Dendritic cell treated with granulocyte-macrophage colony-stimulating factor and Interleukin-4, amounts not matched to agents 40 ng/mL and 50 ng/mL, for 4 days (primary cell): ENCODE data around the gene NHLH1.

Experiments
- H3K27ac Mint-ChIP-seq: one replicate; pipeline ENCODE4 v1.8.0; 2022; ENCODE audit warnings: mild to moderate bottlenecking, mixed read lengths
- H3K27me3 Mint-ChIP-seq: one replicate; pipeline ENCODE4 v1.8.0; 2022; ENCODE audit warnings: mild to moderate bottlenecking, mixed read lengths
- H3K36me3 Mint-ChIP-seq: one replicate; pipeline ENCODE4 v1.8.0; 2022; ENCODE audit warnings: low read depth, mixed read lengths
- H3K4me1 Mint-ChIP-seq: one replicate; pipeline ENCODE4 v1.8.0; 2022; ENCODE audit warnings: low read depth, mixed read lengths
- H3K4me3 Mint-ChIP-seq: one replicate; pipeline ENCODE4 v1.8.0; 2022; ENCODE audit warnings: mild to moderate bottlenecking, moderate library complexity, mixed read lengths
- H3K9me3 Mint-ChIP-seq: one replicate; pipeline ENCODE4 v1.8.0; 2022; ENCODE audit warnings: mixed read lengths
- intact Hi-C: fragments of 100-400 bp; cut with micrococcal nuclease; formaldehyde crosslinking; loops from one replicate; pipeline ENCODE4 v1.15.0; 2022

Gene NHLH1

GRCh38 chr1:160403244-160403643 is 36.4 kb downstream of the NHLH1 start:
- intact Hi-C loops: no loop called here
- Mint-ChIP-seq H3K36me3 (no peaks in the 10 kb centered on the region), H3K4me1 (peaks cover 34% of the 10 kb centered on the region), H3K4me3 (no peak overlapping the region), H3K9me3 (no peaks in the 10 kb centered on the region), H3K27me3 (peaks cover 45% of the 10 kb centered on the region), H3K27ac (no peak overlapping the region)

DNA sequence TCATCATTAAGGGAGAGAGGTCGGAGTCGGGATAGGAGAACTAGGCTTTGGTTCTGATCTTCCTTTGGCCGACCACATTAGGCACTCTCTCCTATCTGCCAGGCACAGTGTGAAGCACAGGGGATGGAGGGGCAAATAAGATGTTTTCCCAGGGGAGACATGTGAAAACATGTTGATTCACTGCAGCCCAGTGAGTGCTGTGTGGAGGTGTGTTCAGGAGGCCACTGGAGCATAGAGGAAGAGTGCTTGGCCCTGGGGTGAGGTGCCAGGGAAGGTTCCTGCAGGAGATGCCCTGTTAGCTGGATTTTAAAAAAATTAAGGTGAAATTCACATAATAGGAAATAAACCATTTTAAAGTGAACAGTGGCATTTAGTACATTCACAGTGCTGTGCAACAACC is 37.2 kb downstream of the NHLH1 start:
- intact Hi-C loops: no loop called here
- no peak overlapping the region for H3K4me3 Mint-ChIP-seq
- H3K4me1 Mint-ChIP-seq: peaks cover 34% of the 10 kb centered on the region
- no peaks in the 10 kb centered on the region for H3K9me3 Mint-ChIP-seq
- peaks cover 40% of the 10 kb centered on the region for H3K27me3 Mint-ChIP-seq
- no peaks in the 10 kb centered on the region for H3K36me3 Mint-ChIP-seq
- H3K27ac Mint-ChIP-seq: no peak overlapping the region

DNA sequence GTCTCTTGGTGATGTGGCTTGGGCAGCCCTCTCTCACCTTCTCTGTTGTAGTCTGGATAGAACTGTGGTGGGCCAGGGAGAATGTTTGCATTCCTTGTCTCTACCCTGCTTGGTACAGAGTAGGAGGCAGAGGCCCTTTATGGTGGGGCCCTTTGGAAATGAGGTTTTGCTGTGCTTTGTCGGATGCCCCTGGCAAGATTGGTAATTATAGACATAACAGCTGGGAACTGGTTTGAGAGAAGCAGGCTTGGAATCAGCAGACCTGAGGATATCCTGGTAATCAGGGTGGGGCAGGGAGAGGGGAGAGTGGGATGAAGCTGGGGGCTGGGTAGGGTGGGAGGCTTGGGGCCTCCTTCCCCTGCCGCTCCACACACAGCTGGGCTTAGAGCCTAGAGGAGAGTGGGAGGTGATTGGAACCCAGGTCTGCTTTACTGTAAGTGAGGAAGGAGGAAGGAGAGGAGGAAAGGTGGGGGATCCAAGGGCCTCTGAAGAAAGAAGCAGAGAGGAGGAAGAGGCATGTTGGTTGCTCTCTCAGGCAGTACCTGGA is 38.5 kb downstream of the NHLH1 start:
- peaks cover 30% of the 10 kb centered on the region for H3K27me3 Mint-ChIP-seq
- no peak overlapping the region for H3K4me3 Mint-ChIP-seq
- intact Hi-C loops: no loop called here

GRCh38 chr1:160406131-160406968 is 39.5 kb downstream of the NHLH1 start:
- Mint-ChIP-seq H3K27me3 (peaks cover 22% of the 10 kb centered on the region), H3K9me3 (no peaks in the 10 kb centered on the region), H3K4me1 (peaks cover 24% of the 10 kb centered on the region), H3K27ac (no peak overlapping the region), H3K4me3 (no peak overlapping the region), H3K36me3 (no peaks in the 10 kb centered on the region)
- intact Hi-C loops: no loop called here

More for the DNA sequence above, 38.5 kb downstream of the NHLH1 start:
- Mint-ChIP-seq H3K9me3 (no peaks in the 10 kb centered on the region), H3K36me3 (no peaks in the 10 kb centered on the region), H3K4me1 (peaks cover 34% of the 10 kb centered on the region), H3K27ac (no peak overlapping the region)

GRCh38 chr1:160407839-160408801 is 41.2 kb downstream of the NHLH1 start:
- no peak overlapping the region for H3K4me3 Mint-ChIP-seq
- no peaks in the 10 kb centered on the region for H3K9me3 Mint-ChIP-seq
- no peaks in the 10 kb centered on the region for H3K36me3 Mint-ChIP-seq
- intact Hi-C loops: no loop called here
- peaks cover 13% of the 10 kb centered on the region for H3K27me3 Mint-ChIP-seq
- H3K4me1 Mint-ChIP-seq: peaks cover 10% of the 10 kb centered on the region
- no peak overlapping the region for H3K27ac Mint-ChIP-seq

- Mint-ChIP-seq H3K9me3 (no peaks in the 10 kb centered on the region), H3K27ac (no peak overlapping the region), H3K4me3 (no peak overlapping the region), H3K27me3 (peaks cover 10% of the 10 kb centered on the region), H3K4me1 (peaks cover 2% of the 10 kb centered on the region), H3K36me3 (no peaks in the 10 kb centered on the region)
- intact Hi-C loops: no loop called here
Observed at GRCh38 chr1:160408864-160409263, 42.0 kb downstream of the NHLH1 start.

GRCh38 chr1:160409486-160409885 is 42.6 kb downstream of the NHLH1 start:
- no peaks in the 10 kb centered on the region for H3K4me1 Mint-ChIP-seq
- no peak overlapping the region for H3K4me3 Mint-ChIP-seq
- H3K9me3 Mint-ChIP-seq: no peaks in the 10 kb centered on the region
- H3K36me3 Mint-ChIP-seq: no peaks in the 10 kb centered on the region
- intact Hi-C loops: no loop called here
- H3K27ac Mint-ChIP-seq: no peak overlapping the region
- H3K27me3 Mint-ChIP-seq: peaks cover 8% of the 10 kb centered on the region

- H3K9me3 Mint-ChIP-seq: no peaks in the 10 kb centered on the region
Observed at GRCh38 chr1:160410406-160411005, 43.6 kb downstream of the NHLH1 start.

GRCh38 chr1:160411271-160412027 is 44.6 kb downstream of the NHLH1 start:
- Mint-ChIP-seq H3K4me3 (no peak overlapping the region), H3K36me3 (no peaks in the 10 kb centered on the region), H3K27ac (no peak overlapping the region), H3K9me3 (no peaks in the 10 kb centered on the region), H3K4me1 (no peaks in the 10 kb centered on the region), H3K27me3 (peaks cover 9% of the 10 kb centered on the region)
- intact Hi-C loops: no loop called here

More at GRCh38 chr1:160410406-160411005, 43.6 kb downstream of the NHLH1 start:
- H3K36me3 Mint-ChIP-seq: no peaks in the 10 kb centered on the region
- H3K4me1 Mint-ChIP-seq: no peaks in the 10 kb centered on the region
- peaks cover 6% of the 10 kb centered on the region for H3K27me3 Mint-ChIP-seq
- no peak overlapping the region for H3K4me3 Mint-ChIP-seq
- no peak overlapping the region for H3K27ac Mint-ChIP-seq
- intact Hi-C loops: no loop called here

GRCh38 chr1:160412028-160412362 is 45.1 kb downstream of the NHLH1 start:
- Mint-ChIP-seq H3K4me3 (no peak overlapping the region), H3K27me3 (peaks cover 9% of the 10 kb centered on the region), H3K4me1 (no peaks in the 10 kb centered on the region), H3K36me3 (no peaks in the 10 kb centered on the region), H3K9me3 (no peaks in the 10 kb centered on the region), H3K27ac (no peak overlapping the region)
- intact Hi-C loops: no loop called here

GRCh38 chr1:160413716-160414115 is 46.8 kb downstream of the NHLH1 start:
- H3K9me3 Mint-ChIP-seq: no peaks in the 10 kb centered on the region
- H3K36me3 Mint-ChIP-seq: no peaks in the 10 kb centered on the region
- H3K27me3 Mint-ChIP-seq: peaks cover 9% of the 10 kb centered on the region
- H3K4me1 Mint-ChIP-seq: no peaks in the 10 kb centered on the region
- intact Hi-C loops: no loop called here
- no peak overlapping the region for H3K4me3 Mint-ChIP-seq
- H3K27ac Mint-ChIP-seq: peak overlapping the region; percentile 2

DNA sequence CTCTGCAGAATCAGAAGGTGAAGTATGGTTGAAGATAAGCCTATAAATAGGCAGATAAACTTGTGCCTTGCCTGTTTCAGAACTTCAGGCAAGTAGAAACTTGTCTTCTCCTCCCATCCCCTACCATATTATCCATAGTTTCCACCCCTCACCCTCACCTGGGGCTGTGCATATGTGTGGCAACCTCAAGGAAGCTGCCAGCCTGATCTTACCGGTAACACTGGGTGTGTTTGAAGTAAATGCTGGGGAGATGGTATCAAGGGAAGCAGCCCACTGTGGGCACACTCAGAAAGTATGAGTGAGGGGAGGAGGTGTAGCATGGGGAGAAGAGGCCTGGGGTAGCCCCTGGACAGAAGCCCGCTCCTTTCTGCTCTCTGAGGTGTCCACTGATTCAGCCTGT is 48.0 kb downstream of the NHLH1 start:
- no peak overlapping the region for H3K4me3 Mint-ChIP-seq
- H3K4me1 Mint-ChIP-seq: no peaks in the 10 kb centered on the region
- H3K9me3 Mint-ChIP-seq: no peaks in the 10 kb centered on the region
- intact Hi-C loops: no loop called here
- peaks cover 15% of the 10 kb centered on the region for H3K27me3 Mint-ChIP-seq
- no peaks in the 10 kb centered on the region for H3K36me3 Mint-ChIP-seq
- H3K27ac Mint-ChIP-seq: no peak overlapping the region

- peaks cover 21% of the 10 kb centered on the region for H3K27me3 Mint-ChIP-seq
- intact Hi-C loops: no loop called here
Observed at GRCh38 chr1:160415696-160416290, 48.9 kb downstream of the NHLH1 start.

More at GRCh38 chr1:160415696-160416290, 48.9 kb downstream of the NHLH1 start:
- no peaks in the 10 kb centered on the region for H3K36me3 Mint-ChIP-seq
- H3K4me3 Mint-ChIP-seq: no peak overlapping the region
- H3K9me3 Mint-ChIP-seq: no peaks in the 10 kb centered on the region
- H3K4me1 Mint-ChIP-seq: no peaks in the 10 kb centered on the region
- H3K27ac Mint-ChIP-seq: no peak overlapping the region
